ENCODE results near the gene OR51D1. TPM values are rescaled to one million over a fixed set of nuclear protein-coding genes. Genes with fewer than 3 reads are reported as not detected.
A peak's percentile ranks its signal among the peaks of the same experiment; 100 is the strongest.

OR51D1 gene
- total RNA-seq, 1 donor from 2014 or later: not detected

DNA sequence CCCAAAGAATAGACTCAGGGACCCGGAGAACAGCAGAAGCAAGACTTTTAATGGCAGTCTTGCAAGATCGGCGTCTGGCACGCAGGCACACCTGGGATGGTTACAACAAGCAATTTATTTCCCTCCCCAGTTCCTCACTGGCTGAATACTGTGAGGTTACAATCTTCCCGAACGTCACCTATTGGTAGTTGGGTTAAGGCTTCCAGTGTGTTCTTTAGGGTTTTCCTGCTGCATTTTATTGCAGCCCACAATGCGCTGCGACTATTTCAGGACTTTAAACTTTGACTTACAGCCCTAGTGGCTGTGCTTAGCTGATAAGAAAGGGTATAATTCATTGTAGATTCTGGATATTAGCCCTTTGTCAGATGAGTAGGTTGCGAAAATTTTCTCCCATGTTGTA, 17.8 kb upstream of the OR51D1 start:
- H3K27me3 ChIP-seq (ENCODE audit: control insufficient read depth, insufficient read depth, low read length): no peaks in the 10 kb centered on the region
- TF ChIP-seq, protein P1, sequence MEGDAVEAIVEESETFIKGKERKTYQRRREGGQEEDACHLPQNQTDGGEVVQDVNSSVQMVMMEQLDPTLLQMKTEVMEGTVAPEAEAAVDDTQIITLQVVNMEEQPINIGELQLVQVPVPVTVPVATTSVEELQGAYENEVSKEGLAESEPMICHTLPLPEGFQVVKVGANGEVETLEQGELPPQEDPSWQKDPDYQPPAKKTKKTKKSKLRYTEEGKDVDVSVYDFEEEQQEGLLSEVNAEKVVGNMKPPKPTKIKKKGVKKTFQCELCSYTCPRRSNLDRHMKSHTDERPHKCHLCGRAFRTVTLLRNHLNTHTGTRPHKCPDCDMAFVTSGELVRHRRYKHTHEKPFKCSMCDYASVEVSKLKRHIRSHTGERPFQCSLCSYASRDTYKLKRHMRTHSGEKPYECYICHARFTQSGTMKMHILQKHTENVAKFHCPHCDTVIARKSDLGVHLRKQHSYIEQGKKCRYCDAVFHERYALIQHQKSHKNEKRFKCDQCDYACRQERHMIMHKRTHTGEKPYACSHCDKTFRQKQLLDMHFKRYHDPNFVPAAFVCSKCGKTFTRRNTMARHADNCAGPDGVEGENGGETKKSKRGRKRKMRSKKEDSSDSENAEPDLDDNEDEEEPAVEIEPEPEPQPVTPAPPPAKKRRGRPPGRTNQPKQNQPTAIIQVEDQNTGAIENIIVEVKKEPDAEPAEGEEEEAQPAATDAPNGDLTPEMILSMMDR (IDR thresholded peaks at IDR 0.05; ENCODE audit: insufficient read depth, low read length, severe bottlenecking): no peak
- DNase-seq (ENCODE audit: low read depth): no peak
- H3K4me3 ChIP-seq (ENCODE audit: low read depth, low read length): no peak overlapping the region
- H3K36me3 ChIP-seq (ENCODE audit: control insufficient read depth, insufficient read depth, low read length): no peaks in the 10 kb centered on the region
- no peak for FAIRE-seq

- Histone ChIP-seq H3K27me3 (ENCODE audit: control insufficient read depth, insufficient read depth, low read length) (no peaks in the 10 kb centered on the region), H3K4me3 (ENCODE audit: low read depth, low read length) (no peak overlapping the region), H3K36me3 (ENCODE audit: control insufficient read depth, insufficient read depth, low read length) (no peaks in the 10 kb centered on the region)
- DNase-seq (ENCODE audit: low read depth) (peak; percentile 65), FAIRE-seq (peak; percentile 55)
- TF ChIP-seq, protein P1 (IDR thresholded peaks at IDR 0.05; ENCODE audit: insufficient read depth, low read length, severe bottlenecking): peak; percentile 71
These were observed 10.8 kb upstream of the OR51D1 start for GRCh38 chr11:4626207-4627099.

DNA sequence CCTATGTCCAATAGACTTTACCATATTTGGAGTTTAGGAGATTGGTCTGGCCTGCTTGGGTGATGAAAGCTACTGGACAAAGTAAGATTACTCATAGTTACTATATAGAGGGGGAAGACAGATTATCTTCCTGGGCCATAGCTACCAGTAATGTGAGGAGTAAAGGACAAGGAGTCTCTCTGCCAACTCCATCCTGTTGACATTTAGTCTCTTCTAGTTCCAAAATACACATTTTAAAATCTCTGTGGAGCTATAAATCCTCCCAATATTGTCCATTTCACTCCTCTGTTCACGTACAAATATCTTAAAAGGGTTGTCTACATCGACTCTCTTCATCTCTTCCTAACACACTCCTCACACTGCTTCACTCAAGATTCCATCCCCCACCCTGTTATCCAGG, 1.1 kb upstream of the OR51D1 start:
- H3K36me3 ChIP-seq (ENCODE audit: control insufficient read depth, insufficient read depth, low read length): no peaks in the 10 kb centered on the region
- DNase-seq (ENCODE audit: low read depth): no peak
- no peak overlapping the region for H3K4me3 ChIP-seq (ENCODE audit: low read depth, low read length)
- FAIRE-seq: no peak
- H3K27me3 ChIP-seq (ENCODE audit: control insufficient read depth, insufficient read depth, low read length): no peaks in the 10 kb centered on the region
- TF ChIP-seq, protein P1 (IDR thresholded peaks at IDR 0.05; ENCODE audit: insufficient read depth, low read length, severe bottlenecking): no peak

DNA sequence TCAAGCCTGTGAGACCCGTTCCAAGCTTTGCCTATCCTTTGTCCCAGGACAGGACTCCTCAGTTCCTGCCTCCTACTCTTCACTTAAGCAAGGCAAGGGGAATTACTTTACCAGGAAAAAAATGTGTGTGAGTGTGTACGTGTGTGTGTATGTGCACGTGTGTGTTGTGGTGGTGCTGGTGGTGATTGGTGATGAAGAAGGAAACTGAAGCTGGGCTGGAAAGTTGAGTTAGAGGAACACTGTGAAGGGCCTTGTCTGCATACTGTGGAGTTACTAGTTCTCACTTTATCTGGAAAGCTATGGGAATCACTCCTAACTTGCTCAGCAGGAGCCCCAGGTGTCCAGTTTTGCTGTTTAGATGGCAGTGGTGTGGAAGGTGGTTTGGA, 378 bp downstream of the OR51D1 start:
- no peak for FAIRE-seq
- no peak for DNase-seq (ENCODE audit: low read depth)
- TF ChIP-seq, protein P1 (IDR thresholded peaks at IDR 0.05; ENCODE audit: insufficient read depth, low read length, severe bottlenecking): no peak
- no peaks in the 10 kb centered on the region for H3K27me3 ChIP-seq (ENCODE audit: control insufficient read depth, insufficient read depth, low read length)
- no peak overlapping the region for H3K4me3 ChIP-seq (ENCODE audit: low read depth, low read length)
- H3K36me3 ChIP-seq (ENCODE audit: control insufficient read depth, insufficient read depth, low read length): no peaks in the 10 kb centered on the region

DNA sequence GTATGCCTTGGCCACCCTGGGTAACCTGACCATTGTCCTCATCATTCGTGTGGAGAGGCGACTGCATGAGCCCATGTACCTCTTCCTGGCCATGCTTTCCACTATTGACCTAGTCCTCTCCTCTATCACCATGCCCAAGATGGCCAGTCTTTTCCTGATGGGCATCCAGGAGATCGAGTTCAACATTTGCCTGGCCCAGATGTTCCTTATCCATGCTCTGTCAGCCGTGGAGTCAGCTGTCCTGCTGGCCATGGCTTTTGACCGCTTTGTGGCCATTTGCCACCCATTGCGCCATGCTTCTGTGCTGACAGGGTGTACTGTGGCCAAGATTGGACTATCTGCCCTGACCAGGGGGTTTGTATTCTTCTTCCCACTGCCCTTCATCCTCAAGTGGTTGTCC, 2.7 kb downstream of the OR51D1 start:
- TF ChIP-seq, protein P1 (IDR thresholded peaks at IDR 0.05; ENCODE audit: insufficient read depth, low read length, severe bottlenecking): no peak
- H3K36me3 ChIP-seq (ENCODE audit: control insufficient read depth, insufficient read depth, low read length): no peaks in the 10 kb centered on the region
- FAIRE-seq (no peak), DNase-seq (ENCODE audit: low read depth) (no peak)
- H3K4me3 ChIP-seq (ENCODE audit: low read depth, low read length): no peak overlapping the region
- no peaks in the 10 kb centered on the region for H3K27me3 ChIP-seq (ENCODE audit: control insufficient read depth, insufficient read depth, low read length)
